Breast epithelium (tissue), 3 donors: Measurements from ENCODE around the gene RARA.

Experiments used
- CTCF ChIP-seq, 3 donors: fragments of 450-650 bp; IDR thresholded peaks; one replicate each; pipeline ENCODE4 v1.5.1; 2016 to 2017; ENCODE audit warnings: antibody characterized with exemption in 3 of 3, mild to moderate bottlenecking in 3 of 3, moderate library complexity in 3 of 3
- POLR2A ChIP-seq: fragments of 450-650 bp; IDR thresholded peaks from one replicate; pipeline ENCODE4 v1.6.1; 2016; ENCODE audit warnings: antibody characterized with exemption, mild to moderate bottlenecking, moderate library complexity
- POLR2AphosphoS5 ChIP-seq, 3 donors: sonication (generic); formaldehyde crosslinking; IDR thresholded peaks; one replicate each; pipeline ENCODE4 v1.6.1; 2017; ENCODE audit warnings: antibody characterized with exemption in 3 of 3

DNA sequence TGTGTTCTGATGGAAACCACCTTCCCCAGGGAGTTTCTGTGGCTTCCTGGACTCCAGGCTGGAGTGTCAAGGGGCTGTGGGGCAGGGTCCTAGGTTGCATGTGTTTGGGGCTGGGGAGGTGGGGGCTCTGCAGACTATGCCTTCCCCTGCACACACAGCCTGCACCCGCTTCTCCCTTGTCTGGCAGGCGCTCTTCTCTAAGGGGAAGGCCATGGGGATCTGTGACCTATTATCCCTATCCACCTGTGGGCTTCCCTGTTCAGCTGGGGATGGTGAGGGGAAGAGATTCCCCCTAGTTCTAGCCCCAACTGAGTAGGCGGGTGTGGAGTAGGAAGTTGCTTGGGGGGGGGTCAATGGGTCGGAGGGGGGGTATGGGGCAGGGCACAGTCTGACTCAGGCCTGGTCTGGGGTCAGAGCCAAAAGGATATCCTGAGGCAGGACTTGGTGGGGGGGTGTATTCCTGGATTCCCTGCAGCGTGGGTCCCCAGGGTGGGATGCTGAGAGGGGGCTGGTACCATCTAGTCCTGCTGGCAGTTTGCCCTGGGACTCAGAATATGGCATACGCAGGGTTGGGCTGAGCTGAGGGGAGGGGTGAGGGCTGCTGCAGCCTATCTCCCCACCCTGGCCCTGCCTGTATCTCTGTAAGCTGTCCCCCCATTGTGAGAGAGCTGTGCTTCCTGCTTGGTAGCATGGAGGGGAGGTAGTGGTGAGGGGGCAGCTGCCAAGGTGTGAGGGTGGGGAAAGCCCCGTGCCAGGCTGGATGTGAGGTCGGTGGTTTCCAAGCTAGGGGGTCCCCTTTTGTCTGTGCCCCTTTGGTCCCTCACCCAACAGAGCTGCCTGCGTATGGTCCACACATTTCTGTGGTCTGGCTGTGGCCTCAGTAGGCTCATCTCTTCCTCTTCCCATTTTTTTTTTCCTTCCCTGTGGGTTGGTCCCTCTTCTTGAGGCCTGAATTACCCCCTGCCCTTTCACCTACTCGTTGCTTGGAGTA is 14.7 kb downstream of the RARA start:
- TF ChIP-seq CTCF (IDR thresholded peaks at IDR 0.05) = no peak
- TF ChIP-seq POLR2A = peak; percentile 13
- TF ChIP-seq POLR2AphosphoS5 (IDR thresholded peaks at IDR 0.05) = peak in 1 of 3 donors; percentile 31
